HG03457 (cell line): Measurements from ENCODE around the gene MACROD2.
"Not testable (repeated sequence)": the region's sequence is repeated elsewhere in the genome, so short reads cannot be mapped to it uniquely, and the experiment has no call there.

Source experiments
- ATAC-seq: cut with Tn5 transposase; IDR thresholded peaks from one replicate; pipeline ENCODE4 v1.9.1; 2021; ENCODE audit warnings: moderate number of reproducible peaks; ENCODE audit not compliant: unreplicated experiment

Gene MACROD2

DNA sequence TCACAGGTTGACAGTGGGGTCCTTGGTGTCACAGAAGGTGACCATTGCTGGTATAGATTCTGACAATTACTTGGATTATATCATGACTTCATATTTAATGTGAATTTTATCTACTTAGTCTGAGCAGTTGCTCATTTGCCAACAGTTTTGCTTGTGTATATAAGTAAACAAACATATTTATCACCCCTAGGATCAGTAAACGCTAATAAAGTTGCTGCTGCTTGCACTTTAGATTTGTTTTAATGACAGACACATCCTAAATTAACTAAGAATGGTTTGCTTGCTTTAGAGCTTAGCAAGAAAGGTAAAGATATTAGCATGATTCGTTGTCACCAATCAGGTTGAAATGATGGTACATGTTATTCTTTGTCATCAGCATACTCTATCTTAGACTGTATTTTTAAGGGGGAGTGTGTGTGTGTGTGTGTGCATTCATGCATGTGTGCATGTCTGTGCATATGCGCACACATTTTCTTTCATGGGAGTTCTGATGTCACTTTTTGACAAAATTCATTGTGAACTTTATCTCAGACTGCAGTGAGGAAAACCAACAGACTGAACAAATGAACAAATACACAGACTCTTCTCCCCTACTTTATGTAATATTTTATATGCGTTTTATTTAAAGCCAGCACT lies 1124.7 kb downstream of the MACROD2 start:
- no peak for ATAC-seq

DNA sequence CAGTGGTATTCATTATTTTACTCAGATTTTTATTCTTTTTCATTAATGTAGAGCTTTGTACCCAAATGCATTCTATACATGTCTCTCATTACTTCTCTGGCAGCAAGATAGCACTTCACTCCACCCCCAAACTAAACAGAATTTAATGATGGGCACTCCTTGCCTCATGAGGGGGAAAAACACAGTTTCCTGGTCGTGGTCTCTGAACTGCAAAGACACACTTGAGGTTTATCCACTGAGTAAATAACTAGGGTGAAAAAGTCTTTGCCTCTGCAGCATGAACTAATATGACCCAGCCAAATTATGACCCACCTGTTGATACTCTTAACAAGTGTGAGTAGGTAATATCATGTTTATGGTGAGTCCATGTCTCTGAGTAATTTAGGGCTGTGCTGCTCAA lies 1127.3 kb downstream of the MACROD2 start:
- ATAC-seq = no peak

DNA sequence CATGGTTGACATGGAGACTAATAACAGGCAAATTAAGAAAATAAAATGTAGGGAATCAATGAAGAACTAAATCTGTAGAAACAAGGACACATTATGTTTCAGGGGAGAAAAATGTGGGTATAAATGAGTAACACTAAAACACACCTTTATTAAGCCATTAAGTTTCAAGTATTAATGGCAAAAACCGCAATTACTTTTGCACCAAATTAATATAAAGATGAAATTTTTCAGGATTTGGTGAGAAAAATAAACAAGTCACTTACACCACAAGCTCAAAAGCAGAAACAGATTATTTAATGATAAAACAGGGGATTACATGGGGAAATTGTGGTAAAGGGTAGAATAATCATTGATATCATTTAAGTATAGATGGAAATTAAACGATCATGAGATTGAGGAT lies 1135.9 kb downstream of the MACROD2 start:
- ATAC-seq = no peak

DNA sequence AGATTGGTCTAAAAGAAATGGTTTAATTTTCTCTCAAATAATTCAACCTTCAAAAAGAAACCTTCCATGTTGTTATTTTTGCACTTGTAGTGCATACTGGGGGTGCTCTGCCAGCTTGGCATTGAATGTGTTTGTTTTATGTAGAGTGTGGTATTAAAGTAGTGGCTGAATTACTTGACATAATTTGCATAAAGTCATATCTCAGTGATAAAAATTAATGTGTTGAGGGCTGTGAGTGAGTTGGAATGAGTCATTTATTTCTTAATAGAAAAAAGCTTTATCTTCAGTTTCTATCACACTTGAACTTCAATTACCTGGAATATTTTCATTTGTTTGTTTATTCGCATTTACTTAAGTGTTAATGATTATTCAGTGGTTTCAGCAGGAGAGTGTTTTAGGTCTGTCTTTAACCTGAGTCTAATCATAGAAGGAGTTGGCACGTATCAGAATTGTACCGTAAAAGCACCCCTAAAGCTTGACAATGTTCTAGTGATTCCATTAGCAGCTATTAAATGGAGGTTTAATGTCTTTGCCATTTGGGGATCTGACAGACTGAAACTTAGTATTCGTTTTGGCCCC lies 1143.3 kb downstream of the MACROD2 start:
- no peak for ATAC-seq

DNA sequence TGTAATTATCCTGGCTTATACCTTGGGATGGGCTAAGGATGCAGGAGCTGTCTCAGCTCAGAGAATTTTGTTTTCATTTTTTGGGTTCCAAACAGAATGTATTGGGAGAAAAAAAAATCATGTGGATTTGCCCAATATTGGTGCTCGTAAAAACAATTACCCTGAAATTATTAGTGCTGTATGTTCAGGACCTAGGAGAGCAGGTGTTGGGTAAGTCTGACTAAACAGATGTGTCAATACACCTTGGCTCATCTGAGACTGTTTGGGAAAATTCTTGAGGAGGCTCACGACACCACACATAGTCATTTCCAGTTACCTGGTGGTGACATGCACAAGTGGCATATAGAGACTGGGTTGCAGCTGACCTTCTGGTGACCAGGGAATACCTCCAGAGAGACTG lies 1144.2 kb downstream of the MACROD2 start:
- ATAC-seq = no peak

DNA sequence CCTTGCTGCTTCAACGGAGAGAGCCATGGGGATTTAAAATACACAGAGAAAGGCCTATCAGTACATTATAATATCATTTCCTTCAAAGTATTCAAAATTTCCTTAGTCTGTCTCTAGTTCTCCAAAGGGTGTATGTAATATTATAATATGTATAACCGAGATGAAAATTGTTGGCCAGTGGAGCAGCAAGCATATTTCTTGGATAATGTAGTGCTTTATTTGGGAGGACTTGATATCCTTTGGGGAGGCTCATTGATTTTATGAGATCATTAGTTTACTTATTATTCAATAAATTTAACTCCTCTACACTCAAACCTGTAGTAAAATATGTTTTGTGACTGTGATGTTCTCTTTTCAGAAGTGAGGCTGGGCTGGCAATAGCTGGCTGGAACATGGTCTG lies 1145.0 kb downstream of the MACROD2 start:
- no peak for ATAC-seq

DNA sequence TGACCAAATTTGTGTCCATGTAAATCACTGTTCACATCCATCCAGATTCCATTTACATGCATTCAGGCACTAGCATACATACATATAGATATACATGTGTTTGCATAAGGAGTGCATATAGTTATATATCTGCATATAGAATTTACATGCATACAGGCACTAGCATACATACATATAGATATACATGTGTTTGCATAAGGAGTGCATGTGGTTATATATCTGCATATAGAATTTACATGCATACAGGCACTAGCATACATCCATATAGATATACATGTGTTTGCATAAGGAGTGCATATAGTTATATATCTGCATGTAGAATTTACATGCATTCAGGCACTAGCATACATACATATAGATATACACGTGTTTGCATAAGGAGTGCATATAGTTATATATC lies 1145.6 kb downstream of the MACROD2 start:
- not testable (repeated sequence) for ATAC-seq

DNA sequence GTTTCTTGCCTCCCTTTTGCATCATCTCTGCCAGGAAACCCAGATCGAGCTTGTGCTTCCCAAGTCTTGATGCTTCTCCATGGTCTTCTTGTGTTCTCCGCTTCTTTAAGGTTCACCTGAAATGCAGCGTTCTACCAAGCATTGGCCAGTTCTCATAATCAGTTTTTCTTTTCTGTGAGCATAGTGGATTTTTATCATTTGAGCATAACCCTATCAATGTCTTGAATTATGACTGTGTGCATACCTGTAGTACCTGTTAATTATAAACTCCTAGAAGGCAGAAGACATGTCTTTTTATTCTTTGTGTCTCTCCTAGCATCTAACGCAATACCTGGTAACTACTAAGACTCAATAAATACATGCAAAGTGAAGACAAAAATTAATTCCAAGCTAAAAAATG lies 1146.5 kb downstream of the MACROD2 start:
- no peak for ATAC-seq

DNA sequence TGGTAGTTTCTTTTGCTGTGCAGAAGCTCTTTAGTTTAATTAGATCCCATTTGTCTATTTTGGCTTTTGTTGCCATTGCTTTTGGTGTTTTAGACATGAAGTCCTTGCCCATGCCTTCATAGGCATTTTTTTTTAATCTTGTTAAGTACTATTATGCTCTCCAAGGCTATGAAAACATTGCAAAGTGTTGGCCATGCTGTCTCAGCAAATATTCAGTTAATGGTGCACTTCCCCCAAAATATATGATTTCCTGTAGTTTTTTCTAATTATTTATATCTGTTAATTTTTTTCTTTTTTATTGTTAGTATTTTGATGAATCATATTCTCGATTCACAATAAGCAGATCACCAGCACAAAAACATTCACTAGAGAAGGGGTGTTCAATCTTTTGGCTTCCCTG lies 1148.2 kb downstream of the MACROD2 start:
- no peak for ATAC-seq

DNA sequence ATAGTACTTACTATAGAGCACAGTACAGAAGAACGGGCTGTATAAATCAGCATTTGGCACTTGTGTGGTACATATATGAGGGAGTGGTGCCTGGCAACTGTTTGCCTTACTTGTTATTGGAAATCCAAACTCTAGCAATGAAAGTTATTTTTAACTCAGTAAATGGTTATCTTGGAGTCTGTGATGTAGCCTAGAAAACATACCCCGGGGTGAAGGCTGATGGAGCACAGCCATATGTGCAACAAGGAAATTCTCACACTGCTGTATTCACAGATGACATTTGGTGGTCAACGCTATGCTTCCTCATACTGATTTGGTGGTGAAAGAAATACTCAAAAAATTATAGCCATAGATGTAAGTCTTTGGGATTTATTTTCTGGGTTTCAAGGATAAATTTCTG lies 1149.6 kb downstream of the MACROD2 start:
- no peak for ATAC-seq

DNA sequence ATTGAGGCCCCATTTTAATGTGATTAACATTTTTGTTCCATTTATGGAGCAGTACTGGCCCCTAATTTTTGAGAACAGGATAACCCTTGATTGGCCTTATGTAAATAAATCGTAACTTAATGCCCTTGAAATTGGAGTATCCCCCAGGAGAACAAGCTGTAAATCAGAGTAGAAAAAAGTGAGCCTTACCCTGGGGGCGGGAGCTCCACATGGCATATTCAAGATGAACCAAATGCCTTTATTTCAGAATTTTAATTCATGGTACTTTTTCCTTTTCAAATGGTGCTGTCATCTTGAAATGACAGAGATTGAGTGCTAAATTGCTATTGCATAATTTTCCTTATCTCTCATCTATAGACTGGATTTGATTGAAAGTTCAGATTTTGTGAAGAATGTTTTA lies 1151.6 kb downstream of the MACROD2 start:
- ATAC-seq = no peak

DNA sequence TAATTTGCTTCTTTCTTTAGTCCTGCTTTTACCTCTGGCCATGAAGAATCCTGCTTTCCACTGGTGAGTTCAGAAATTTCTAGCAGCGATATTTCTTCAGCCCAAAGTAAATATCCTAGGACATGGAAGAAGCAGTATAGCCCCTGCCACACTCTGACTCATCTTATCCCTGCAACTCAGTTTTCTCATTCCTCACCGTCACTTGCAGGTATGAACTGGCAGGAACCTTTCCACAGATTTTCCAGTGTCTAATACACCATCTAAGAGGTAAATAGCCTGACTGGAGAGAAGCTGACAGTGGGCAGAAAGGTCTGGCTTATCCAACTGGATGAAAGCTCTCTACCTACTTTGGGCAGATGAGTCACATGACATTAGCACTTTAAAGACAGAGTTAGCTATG lies 1158.8 kb downstream of the MACROD2 start:
- ATAC-seq = no peak

DNA sequence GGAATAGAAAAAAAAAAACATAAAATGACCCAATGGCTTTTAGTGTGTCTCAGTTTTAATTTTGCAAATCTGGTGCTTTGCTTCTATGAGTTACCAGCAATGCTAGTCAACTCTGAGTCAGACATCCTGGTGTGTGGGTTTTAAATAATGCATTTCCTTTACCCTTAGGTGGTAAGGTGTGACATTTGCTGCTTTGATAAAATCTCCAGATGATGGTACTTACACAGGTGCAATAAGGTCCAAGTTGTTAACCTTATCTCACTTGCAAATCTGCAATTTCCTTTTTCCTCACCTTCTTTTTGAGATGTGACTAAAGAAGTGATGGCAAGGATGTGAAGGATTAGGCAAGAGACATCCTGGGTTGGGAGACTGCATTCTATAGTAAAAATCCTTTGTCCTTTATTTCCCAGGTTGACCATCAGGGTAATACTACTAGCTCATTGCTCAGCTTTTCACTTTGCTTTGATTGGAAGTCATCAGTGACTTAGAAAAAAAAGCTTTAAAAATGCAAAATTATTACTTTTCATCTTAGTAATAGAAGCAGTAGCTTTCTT lies 1160.6 kb downstream of the MACROD2 start:
- ATAC-seq = no peak

DNA sequence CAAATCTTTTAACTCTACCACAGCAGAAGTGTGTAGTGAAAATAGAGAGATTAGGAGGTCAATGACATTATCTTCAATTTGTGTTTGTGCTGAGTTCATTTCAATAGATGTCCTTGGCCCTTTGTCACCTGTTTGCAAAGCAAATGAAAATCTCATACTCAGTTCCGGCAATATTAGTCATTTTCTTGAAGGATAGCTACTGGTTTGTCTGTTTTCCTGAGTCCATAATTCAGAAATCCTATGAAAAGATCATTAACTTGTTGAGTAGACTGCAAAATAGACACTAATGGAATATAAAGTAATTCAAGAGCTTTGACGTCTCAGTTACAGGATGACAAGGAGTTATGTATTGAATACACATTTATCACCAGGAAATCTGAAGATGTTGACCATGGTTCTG lies 1163.2 kb downstream of the MACROD2 start:
- ATAC-seq = no peak

DNA sequence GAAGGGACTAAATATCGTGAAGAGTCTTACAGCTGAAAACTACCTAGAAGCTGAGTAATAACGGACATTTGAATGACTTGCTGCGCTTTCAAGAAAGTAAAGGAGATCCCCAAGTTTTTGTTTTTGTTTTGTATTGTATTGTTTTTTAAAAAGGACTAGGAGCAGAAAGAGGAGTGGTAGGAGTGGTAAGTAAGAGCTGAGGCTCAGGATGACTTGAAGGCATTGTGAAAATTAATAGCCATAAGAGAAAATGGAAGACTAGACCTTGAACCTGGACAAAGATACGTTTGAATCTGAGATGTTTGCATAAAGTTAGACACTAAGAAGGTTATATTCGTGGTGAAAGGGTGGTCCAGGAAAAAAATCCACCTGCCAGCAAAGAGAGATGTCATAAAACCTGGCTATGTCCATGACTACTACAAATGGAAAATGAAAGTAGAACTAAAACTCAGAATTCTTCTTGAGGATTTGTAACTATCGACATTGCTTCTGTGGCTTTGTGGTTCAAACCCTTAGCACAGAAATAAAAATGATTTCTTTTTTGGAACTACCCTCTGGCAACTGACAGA lies 1166.8 kb downstream of the MACROD2 start:
- peak; percentile 64 for ATAC-seq

DNA sequence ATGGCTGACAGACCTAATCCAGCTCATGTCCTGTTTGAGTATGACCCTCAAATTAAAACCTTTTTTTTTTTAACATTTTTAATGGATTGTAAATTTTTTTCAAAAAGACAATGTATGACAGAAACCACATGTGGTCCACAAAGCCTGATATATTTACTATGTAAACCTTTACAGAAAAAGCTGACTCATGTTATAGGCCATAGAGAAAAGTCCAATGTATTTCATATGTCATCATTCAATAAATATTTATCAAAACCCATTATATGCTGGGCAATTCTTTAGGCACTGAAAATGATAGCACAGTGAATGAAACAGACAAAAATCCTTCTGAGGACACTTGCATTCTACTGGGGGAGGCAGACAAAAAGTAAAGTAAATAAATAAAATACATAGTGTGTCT lies 1168.3 kb downstream of the MACROD2 start:
- ATAC-seq = no peak

DNA sequence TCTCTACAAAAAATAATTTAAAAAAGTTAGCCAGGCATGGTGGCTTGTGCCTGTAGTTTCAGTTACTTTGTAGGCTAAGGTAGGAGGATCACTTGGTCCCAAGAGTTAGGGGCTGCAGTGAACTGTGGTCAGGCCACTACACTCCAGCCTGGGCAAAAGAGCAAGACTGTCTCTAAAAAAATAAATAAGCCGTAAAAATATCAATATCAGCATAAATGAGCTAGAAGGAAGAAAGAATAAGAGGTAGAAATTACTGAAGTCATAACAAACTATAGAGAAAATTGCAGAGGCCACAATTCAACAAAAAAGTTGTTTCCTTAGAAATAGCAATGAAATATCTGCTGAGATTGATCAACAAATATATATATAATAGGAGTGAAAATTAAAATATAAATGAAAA lies 1169.4 kb downstream of the MACROD2 start:
- ATAC-seq = no peak

DNA sequence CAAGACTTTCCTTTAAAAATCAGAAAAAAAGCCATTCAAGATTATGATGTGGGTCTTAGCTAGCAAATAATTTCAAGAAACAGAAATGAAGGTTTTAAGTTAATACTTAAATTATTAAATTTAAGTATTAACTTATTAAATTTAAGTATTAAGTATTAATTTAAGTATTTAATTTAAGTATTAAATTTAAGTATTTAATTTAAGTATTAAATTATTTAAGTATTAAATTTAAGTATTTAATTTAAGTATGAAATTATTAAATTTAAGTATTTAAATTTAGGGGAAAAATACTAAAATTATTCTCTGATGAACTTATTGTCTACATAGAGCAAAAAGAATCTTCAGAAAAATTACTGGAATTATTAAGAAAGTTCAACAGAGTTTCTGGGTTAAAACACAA lies 1171.4 kb downstream of the MACROD2 start:
- ATAC-seq = no peak

DNA sequence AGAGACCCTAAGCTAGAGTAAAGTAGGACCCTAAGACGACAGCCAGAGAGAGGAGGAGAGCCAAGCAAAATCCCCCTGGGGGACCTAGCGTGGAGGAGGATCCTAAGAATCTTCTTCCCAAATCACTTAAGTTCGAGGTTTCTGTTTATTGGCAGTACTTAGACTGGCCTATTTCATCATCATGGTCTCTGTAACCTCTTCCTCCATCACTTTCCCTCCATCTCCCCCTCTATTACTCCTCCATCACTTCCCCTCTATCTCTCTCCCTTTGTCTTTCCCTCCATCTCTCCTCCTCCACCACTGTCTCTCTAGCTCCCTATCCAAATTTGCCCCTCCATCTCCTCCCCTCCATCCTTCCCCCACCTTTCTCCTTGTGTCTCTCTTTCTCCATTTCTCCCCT lies 1175.7 kb downstream of the MACROD2 start:
- ATAC-seq = no peak

DNA sequence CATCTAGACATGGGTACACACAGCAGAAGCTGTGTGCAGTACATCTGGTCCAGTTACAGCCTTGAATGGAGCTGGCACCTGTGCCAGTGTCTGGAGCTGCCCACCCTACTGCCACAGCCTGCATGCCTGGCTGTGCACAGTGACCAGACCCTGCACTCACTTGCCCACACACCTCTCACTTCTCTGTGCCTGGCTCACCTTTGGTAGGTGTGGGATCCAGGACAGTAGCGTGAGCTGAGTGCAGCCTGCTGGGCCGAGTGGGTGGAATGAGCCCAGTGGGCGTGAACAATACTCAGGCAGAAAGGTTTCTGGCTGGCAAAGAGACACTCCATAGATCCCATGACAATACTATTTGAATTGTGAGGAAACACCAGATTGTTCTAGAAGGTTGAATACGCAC lies 1181.6 kb downstream of the MACROD2 start:
- ATAC-seq = no peak

DNA sequence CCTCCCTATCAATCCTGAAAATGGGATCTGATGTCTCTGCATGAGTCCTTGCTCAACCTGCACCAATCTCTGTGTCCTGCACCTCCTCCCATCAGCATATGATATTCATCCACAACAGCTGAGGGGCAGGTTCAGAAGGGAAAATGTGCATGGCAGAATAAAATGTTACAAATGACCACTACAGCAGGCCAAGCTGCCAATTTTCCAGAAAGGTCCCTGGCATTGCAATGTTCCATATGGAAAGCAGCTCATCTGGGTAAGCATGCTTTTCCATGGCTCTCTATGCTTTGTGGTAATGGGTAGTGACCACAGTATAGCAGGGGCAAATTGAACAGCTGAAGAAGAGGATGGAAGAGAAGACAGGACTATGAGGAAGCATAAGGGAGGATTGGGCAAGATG lies 1183.3 kb downstream of the MACROD2 start:
- no peak for ATAC-seq

DNA sequence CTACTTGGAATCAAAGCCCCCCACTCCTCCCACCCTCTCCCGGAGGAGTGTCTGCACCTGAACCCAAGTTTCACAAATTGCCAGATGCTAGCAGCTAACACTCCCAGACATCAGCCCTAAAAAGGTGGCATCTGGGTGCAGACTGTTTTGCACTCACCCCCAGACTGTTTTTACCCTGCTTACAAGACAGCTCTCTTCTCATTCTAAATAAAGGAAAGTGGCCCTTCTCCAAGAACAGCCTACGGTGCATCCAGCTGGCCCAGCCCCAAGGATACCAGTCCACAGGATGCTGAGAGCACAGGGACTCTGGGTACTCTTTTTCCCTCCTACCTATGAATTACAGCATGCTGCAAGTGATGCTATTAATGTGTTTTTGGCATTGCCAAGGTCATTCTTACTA lies 1184.1 kb downstream of the MACROD2 start:
- ATAC-seq = no peak

DNA sequence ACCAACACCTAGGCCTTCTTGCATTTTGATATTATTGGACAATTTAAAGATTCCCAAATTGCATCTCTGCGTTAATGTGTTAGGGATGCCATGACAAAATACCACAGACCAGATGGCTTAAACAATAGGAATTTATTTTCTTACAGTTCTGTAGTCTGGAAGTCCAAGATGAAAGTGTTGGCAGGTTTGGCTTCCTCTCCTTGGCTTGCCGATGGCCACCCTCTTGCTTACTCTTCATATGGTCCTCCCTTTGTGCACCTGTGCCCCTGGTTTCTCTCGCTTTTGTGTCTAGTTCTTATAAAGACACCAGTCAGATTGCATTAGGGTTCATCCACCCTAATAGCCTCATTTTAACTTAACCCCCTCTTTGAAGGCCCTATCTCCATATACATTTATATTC lies 1184.5 kb downstream of the MACROD2 start:
- no peak for ATAC-seq
